Osteoblast (primary cell): ENCODE results near the gene KRTAP27-1. TPM values are rescaled to one million over a fixed set of nuclear protein-coding genes. Genes with fewer than 3 reads are reported as not detected.

Experiments
- DNase-seq: peaks from one replicate; pipeline ENCODE4 v3.0.0; 2011; ENCODE audit warnings: low spot score, mixed read lengths; ENCODE audit not compliant: insufficient read length; ENCODE audit errors: missing footprints
- H2AFZ ChIP-seq: 2 replicates; pipeline ENCODE4 v1.6.0; 2011; ENCODE audit warnings: mild to moderate bottlenecking, low read length
- H3K27ac ChIP-seq: 2 replicates; pipeline ENCODE4 v1.5.1; 2011; ENCODE audit warnings: mild to moderate bottlenecking, low read depth, low read length, moderate library complexity
- H3K27me3 ChIP-seq: 2 replicates; pipeline ENCODE4 v1.6.0; 2012; ENCODE audit warnings: mild to moderate bottlenecking, control low read depth, inconsistent platforms, low read length, moderate library complexity; ENCODE audit not compliant: insufficient read depth
- H3K36me3 ChIP-seq: 2 replicates; pipeline ENCODE4 v1.5.1; 2011; ENCODE audit warnings: mild to moderate bottlenecking, low read length, control low read depth, moderate library complexity; ENCODE audit not compliant: insufficient read depth
- H3K4me1 ChIP-seq: 2 replicates; pipeline ENCODE4 v1.5.1; 2011; ENCODE audit warnings: mild to moderate bottlenecking, low read length, control low read depth, moderate library complexity; ENCODE audit not compliant: insufficient read depth
- H3K4me2 ChIP-seq: 2 replicates; pipeline ENCODE4 v1.6.0; 2011; ENCODE audit warnings: mild to moderate bottlenecking, low read length; ENCODE audit not compliant: insufficient read depth
- H3K4me3 ChIP-seq: fragments of 200-600 bp; sonication (generic); 3 replicates; pipeline ENCODE4 v1.5.1; 2012; ENCODE audit warnings: mild to moderate bottlenecking, low read length, inconsistent platforms; ENCODE audit not compliant: insufficient read depth
- H3K79me2 ChIP-seq: 2 replicates; pipeline ENCODE4 v1.6.0; 2012; ENCODE audit warnings: mild to moderate bottlenecking, low read length, control low read depth, inconsistent platforms; ENCODE audit not compliant: insufficient read depth
- H3K9me3 ChIP-seq: 2 replicates; pipeline ENCODE4 v1.5.1; 2011; ENCODE audit warnings: low read depth, low read length, control low read depth
- H4K20me1 ChIP-seq: 2 replicates; pipeline ENCODE4 v1.6.0; 2012; ENCODE audit warnings: mild to moderate bottlenecking, low read length, control low read depth; ENCODE audit not compliant: insufficient read depth
- total RNA-seq: library from RNA; depleted of rRNA; stranded (reverse); fragments of >200 nt; gene quantifications from 2 replicates; pipeline ENCODE4 v1.2.3, GENCODE V29; 2012
- TF ChIP-seq, protein P1 (sequence below): IDR thresholded peaks from 2 replicates; pipeline ENCODE4 v1.5.1; 2011; ENCODE audit warnings: mild to moderate bottlenecking, low read depth, low read length, moderate library complexity; ENCODE audit errors: extremely low read depth

The KRTAP27-1 gene
- total RNA-seq, 1 donor: not detected

GRCh38 chr21:30354308-30355005 is 17.0 kb upstream of the KRTAP27-1 start:
- no peak for DNase-seq
- H4K20me1 ChIP-seq: no peaks in the 10 kb centered on the region
- H3K4me1 ChIP-seq: no peaks in the 10 kb centered on the region
- TF ChIP-seq, protein P1, sequence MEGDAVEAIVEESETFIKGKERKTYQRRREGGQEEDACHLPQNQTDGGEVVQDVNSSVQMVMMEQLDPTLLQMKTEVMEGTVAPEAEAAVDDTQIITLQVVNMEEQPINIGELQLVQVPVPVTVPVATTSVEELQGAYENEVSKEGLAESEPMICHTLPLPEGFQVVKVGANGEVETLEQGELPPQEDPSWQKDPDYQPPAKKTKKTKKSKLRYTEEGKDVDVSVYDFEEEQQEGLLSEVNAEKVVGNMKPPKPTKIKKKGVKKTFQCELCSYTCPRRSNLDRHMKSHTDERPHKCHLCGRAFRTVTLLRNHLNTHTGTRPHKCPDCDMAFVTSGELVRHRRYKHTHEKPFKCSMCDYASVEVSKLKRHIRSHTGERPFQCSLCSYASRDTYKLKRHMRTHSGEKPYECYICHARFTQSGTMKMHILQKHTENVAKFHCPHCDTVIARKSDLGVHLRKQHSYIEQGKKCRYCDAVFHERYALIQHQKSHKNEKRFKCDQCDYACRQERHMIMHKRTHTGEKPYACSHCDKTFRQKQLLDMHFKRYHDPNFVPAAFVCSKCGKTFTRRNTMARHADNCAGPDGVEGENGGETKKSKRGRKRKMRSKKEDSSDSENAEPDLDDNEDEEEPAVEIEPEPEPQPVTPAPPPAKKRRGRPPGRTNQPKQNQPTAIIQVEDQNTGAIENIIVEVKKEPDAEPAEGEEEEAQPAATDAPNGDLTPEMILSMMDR: no peak
- H3K27me3 ChIP-seq: no peaks in the 10 kb centered on the region
- no peak overlapping the region for H3K4me3 ChIP-seq
- no peaks in the 10 kb centered on the region for H3K36me3 ChIP-seq
- no peak overlapping the region for H3K4me2 ChIP-seq
- H3K9me3 ChIP-seq: no peaks in the 10 kb centered on the region
- no peaks in the 10 kb centered on the region for H3K79me2 ChIP-seq
- no peak overlapping the region for H3K27ac ChIP-seq
- H2AFZ ChIP-seq: no peak overlapping the region

DNA sequence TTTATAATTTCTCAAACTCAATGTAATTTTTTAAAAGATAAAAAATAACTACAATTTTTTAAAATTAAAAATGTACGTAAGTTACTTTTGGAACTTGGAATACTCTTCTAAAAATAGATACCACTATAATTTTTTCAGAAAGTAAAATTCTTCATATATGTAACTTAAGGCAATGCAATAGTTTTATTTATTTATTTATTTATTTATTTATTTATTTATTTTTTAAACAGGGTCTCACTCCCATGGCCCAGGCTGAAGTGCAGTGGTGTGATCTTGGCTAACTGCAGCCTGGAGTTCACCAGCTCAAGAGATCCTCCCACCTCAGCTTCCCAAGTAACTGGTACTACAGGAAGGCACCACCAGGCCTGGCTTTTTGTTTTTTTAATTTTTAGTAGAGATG is 14.0 kb upstream of the KRTAP27-1 start:
- Histone ChIP-seq H3K36me3 (no peaks in the 10 kb centered on the region), H3K4me2 (no peak overlapping the region), H3K4me3 (no peak overlapping the region), H4K20me1 (no peaks in the 10 kb centered on the region), H3K4me1 (no peaks in the 10 kb centered on the region), H3K27me3 (no peaks in the 10 kb centered on the region), H2AFZ (no peak overlapping the region), H3K79me2 (no peaks in the 10 kb centered on the region), H3K27ac (no peak overlapping the region), H3K9me3 (no peaks in the 10 kb centered on the region)
- DNase-seq: no peak
- TF ChIP-seq, protein P1: no peak

DNA sequence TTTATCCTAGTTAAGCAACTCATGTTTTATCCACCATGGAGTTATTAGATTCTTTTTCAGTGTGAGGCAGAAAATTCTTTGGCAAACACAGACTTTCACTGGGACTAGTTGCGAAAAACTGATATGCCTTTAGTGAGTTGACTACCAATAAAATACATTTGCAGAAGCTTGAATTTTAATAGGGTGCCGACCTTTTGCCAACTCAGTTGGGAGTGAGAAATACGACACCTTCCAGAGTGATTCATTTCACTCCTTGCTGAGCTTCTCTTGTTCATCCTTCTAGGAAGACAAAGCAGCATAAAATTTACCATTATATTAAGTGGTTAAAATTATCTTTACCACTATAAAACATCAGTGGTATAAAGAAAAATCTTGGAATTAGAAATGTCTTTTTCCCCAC is 12.1 kb upstream of the KRTAP27-1 start:
- H2AFZ ChIP-seq: no peak overlapping the region
- DNase-seq: no peak
- H3K9me3 ChIP-seq: no peaks in the 10 kb centered on the region
- no peak overlapping the region for H3K4me2 ChIP-seq
- H3K36me3 ChIP-seq: no peaks in the 10 kb centered on the region
- TF ChIP-seq, protein P1: no peak
- H4K20me1 ChIP-seq: no peaks in the 10 kb centered on the region
- no peaks in the 10 kb centered on the region for H3K79me2 ChIP-seq
- no peak overlapping the region for H3K27ac ChIP-seq
- no peaks in the 10 kb centered on the region for H3K4me1 ChIP-seq
- H3K4me3 ChIP-seq: no peak overlapping the region
- H3K27me3 ChIP-seq: no peaks in the 10 kb centered on the region

GRCh38 chr21:30348506-30348905 is 11.0 kb upstream of the KRTAP27-1 start, which contains the start of gene KRTAP23-1:
TSS of gene KRTAP23-1 (minus strand) at chr21:30348606. CDS start at chr21:30348606, 0 bp downstream.
- Histone ChIP-seq H2AFZ (no peak within 1 kb of the TSS), H3K4me1 (no peaks in the 10 kb centered on the region), H3K36me3 (no peaks in the 10 kb centered on the region), H3K27ac (no peak within 1 kb of the TSS), H3K79me2 (no peaks in the 10 kb centered on the region), H3K4me2 (no peak within 1 kb of the TSS), H3K27me3 (no peaks in the 10 kb centered on the region), H3K4me3 (no peak within 1 kb of the TSS), H3K9me3 (no peaks in the 10 kb centered on the region), H4K20me1 (no peaks in the 10 kb centered on the region)
- DNase-seq: no peak
- TF ChIP-seq, protein P1: no peak
